Subcutaneous abdominal adipose tissue (tissue), 5 donors: ENCODE measurements around the gene TAOK3.
A peak's percentile ranks its signal among the peaks of the same experiment; 100 is the strongest.

Source experiments
- H3K27ac ChIP-seq: one replicate; pipeline ENCODE4 v1.7.0; 2013; ENCODE audit warnings: low read depth, mild to moderate bottlenecking, inconsistent platforms, low read length, moderate library complexity
- H3K27me3 ChIP-seq, 5 donors: one replicate each; pipeline ENCODE4 v1.7.0; 2013; ENCODE audit warnings: low read length in 5 of 5, inconsistent platforms in 1 of 5; ENCODE audit not compliant: control insufficient read depth in 5 of 5, insufficient read depth in 4 of 5
- H3K36me3 ChIP-seq, 5 donors: one replicate each; pipeline ENCODE4 v1.7.0; 2013; ENCODE audit warnings: low read length in 5 of 5; ENCODE audit not compliant: control insufficient read depth in 5 of 5, insufficient read depth in 5 of 5
- H3K4me1 ChIP-seq, 5 donors: one replicate each; pipeline ENCODE4 v1.7.0; 2013; ENCODE audit warnings: low read length in 5 of 5, mild to moderate bottlenecking in 3 of 5, moderate library complexity in 1 of 5; ENCODE audit not compliant: control insufficient read depth in 5 of 5, insufficient read depth in 5 of 5
- H3K4me3 ChIP-seq, 5 donors: one replicate each; pipeline ENCODE4 v1.7.0; 2013; ENCODE audit warnings: low read length in 5 of 5, low read depth in 1 of 5
- H3K9ac ChIP-seq, 5 donors: one replicate each; pipeline ENCODE4 v1.7.0; 2013; ENCODE audit warnings: low read length in 5 of 5, mild to moderate bottlenecking in 4 of 5, moderate library complexity in 3 of 5
- H3K9me3 ChIP-seq, 5 donors: one replicate each; pipeline ENCODE4 v1.7.0; 2013; ENCODE audit warnings: low read length in 5 of 5; ENCODE audit not compliant: control insufficient read depth in 5 of 5
- donor health status: healthy.
- donor health status: healthy.
- donor health status: healthy.
- donor health status: healthy.
- donor health status: healthy.

The TAOK3 gene

GRCh38 chr12:118398524-118398923, 25.8 kb upstream of the TAOK3 start:
- Histone ChIP-seq H3K36me3 (peaks cover 36 to 91% (median 64%) of the 10 kb centered on the region in 5 donors), H3K9ac (no peak overlapping the region), H3K9me3 (no peaks in the 10 kb centered on the region), H3K4me3 (no peak overlapping the region), H3K27ac (no peak overlapping the region), H3K4me1 (peaks cover 0 to 6% (median 0%) of the 10 kb centered on the region in 5 donors), H3K27me3 (no peaks in the 10 kb centered on the region)

GRCh38 chr12:118397708-118398440, 25.2 kb upstream of the TAOK3 start:
- Histone ChIP-seq H3K27me3 (no peaks in the 10 kb centered on the region), H3K36me3 (peaks cover 32 to 90% (median 61%) of the 10 kb centered on the region in 5 donors), H3K9ac (no peak overlapping the region), H3K4me1 (peaks cover 0 to 6% (median 0%) of the 10 kb centered on the region in 5 donors), H3K27ac (no peak overlapping the region), H3K9me3 (no peaks in the 10 kb centered on the region), H3K4me3 (no peak overlapping the region)

GRCh38 chr12:118391836-118392235, 19.1 kb upstream of the TAOK3 start:
- no peak overlapping the region for H3K4me3 ChIP-seq

GRCh38 chr12:118391424-118391823, 18.7 kb upstream of the TAOK3 start:
- Histone ChIP-seq H3K9ac (no peak overlapping the region), H3K4me3 (no peak overlapping the region), H3K27ac (no peak overlapping the region), H3K27me3 (no peaks in the 10 kb centered on the region), H3K36me3 (peaks cover 20 to 94% (median 76%) of the 10 kb centered on the region in 5 donors), H3K9me3 (no peaks in the 10 kb centered on the region), H3K4me1 (peaks cover 0 to 12% (median 10%) of the 10 kb centered on the region in 5 donors)

More at GRCh38 chr12:118391836-118392235, 19.1 kb upstream of the TAOK3 start:
- Histone ChIP-seq H3K27me3 (no peaks in the 10 kb centered on the region), H3K9me3 (no peaks in the 10 kb centered on the region), H3K27ac (no peak overlapping the region), H3K9ac (no peak overlapping the region), H3K36me3 (peaks cover 16 to 93% (median 72%) of the 10 kb centered on the region in 5 donors), H3K4me1 (peaks cover 0 to 12% (median 10%) of the 10 kb centered on the region in 5 donors)

- peaks cover 9 to 32% (median 26%) of the 10 kb centered on the region in 5 donors for H3K36me3 ChIP-seq
- no peaks in the 10 kb centered on the region for H3K27me3 ChIP-seq
- peak overlapping the region; percentile 74 to 94 (median 87) for H3K4me3 ChIP-seq
- no peaks in the 10 kb centered on the region for H3K9me3 ChIP-seq
- H3K4me1 ChIP-seq, result peaks cover 3 to 42% (median 40%) of the 10 kb centered on the region in 5 donors
- H3K9ac ChIP-seq, result peak overlapping the region in 3 of 5 donors; percentile 78 to 91 (median 91)
- peak overlapping the region; percentile 98 for H3K27ac ChIP-seq
Measured at GRCh38 chr12:118377884-118378470, 5.3 kb upstream of the TAOK3 start.

- Histone ChIP-seq H3K27ac (peak overlapping the region; percentile 98), H3K9ac (peak overlapping the region; percentile 59 to 91 (median 78)), H3K4me1 (peaks cover 3 to 42% (median 40%) of the 10 kb centered on the region in 5 donors), H3K4me3 (peak overlapping the region; percentile 74 to 94 (median 87)), H3K9me3 (no peaks in the 10 kb centered on the region), H3K27me3 (no peaks in the 10 kb centered on the region), H3K36me3 (peaks cover 9 to 29% (median 24%) of the 10 kb centered on the region in 5 donors)
Measured at GRCh38 chr12:118377021-118377883, 4.5 kb upstream of the TAOK3 start.

GRCh38 chr12:118376089-118377020, 3.6 kb upstream of the TAOK3 start, which contains the start of gene SUDS3:
TSS of gene SUDS3 (plus strand) at chr12:118376555. CDS start at chr12:118376692, 137 bp downstream.
- peak within 1 kb of the TSS; percentile 59 to 91 (median 84) for H3K9ac ChIP-seq
- H3K9me3 ChIP-seq, result no peaks in the 10 kb centered on the region
- peak within 1 kb of the TSS; percentile 98 for H3K27ac ChIP-seq
- no peaks in the 10 kb centered on the region for H3K27me3 ChIP-seq
- peak within 1 kb of the TSS; percentile 74 to 94 (median 87) for H3K4me3 ChIP-seq
- H3K36me3 ChIP-seq, result peaks cover 9 to 20% (median 17%) of the 10 kb centered on the region in 5 donors
- peaks cover 3 to 49% (median 47%) of the 10 kb centered on the region in 5 donors for H3K4me1 ChIP-seq

- H3K27ac ChIP-seq, result peak overlapping the region; percentile 98
- peak overlapping the region in 4 of 5 donors; percentile 11 to 91 (median 82) for H3K9ac ChIP-seq
- peak overlapping the region in 4 of 5 donors; percentile 74 to 92 (median 85) for H3K4me3 ChIP-seq
- H3K36me3 ChIP-seq, result peaks cover 8 to 12% (median 11%) of the 10 kb centered on the region in 5 donors
- H3K9me3 ChIP-seq, result no peaks in the 10 kb centered on the region
- H3K27me3 ChIP-seq, result no peaks in the 10 kb centered on the region
- H3K4me1 ChIP-seq, result peaks cover 5 to 59% (median 57%) of the 10 kb centered on the region in 5 donors
Measured at GRCh38 chr12:118375348-118375747, 2.6 kb upstream of the TAOK3 start.

- Histone ChIP-seq H3K9me3 (no peaks in the 10 kb centered on the region), H3K9ac (peak overlapping the region in 1 of 5 donors; percentile 78), H3K4me3 (peak overlapping the region in 2 of 5 donors; percentile 74 to 83), H3K27me3 (no peaks in the 10 kb centered on the region), H3K4me1 (peaks cover 5 to 60% (median 57%) of the 10 kb centered on the region in 5 donors), H3K27ac (peak overlapping the region; percentile 98), H3K36me3 (peaks cover 3 to 8% (median 6%) of the 10 kb centered on the region in 5 donors)
Measured at GRCh38 chr12:118374909-118375308, 2.2 kb upstream of the TAOK3 start.
